A549 (cell line): ENCODE results near the gene SLC28A3. TPM values are rescaled to one million over a fixed set of nuclear protein-coding genes. Genes with fewer than 3 reads are reported as not detected.

Experiments
- ATAC-seq, 2 experiments: fragments of 200-7000 bp in 1 of 2; fragments of >200 bp in 1 of 2; cut with Nextera tagmentation in 1 of 2; cut with Tn5 transposase in 1 of 2; 3 replicates each; pipeline versions ENCODE4 v1.8.0 to v1.9.1; 2018 to 2020; ENCODE audit warnings: mild to moderate bottlenecking in 1 of 2, moderate library complexity in 1 of 2
- CTCF ChIA-PET: fragments of 300-600 bp; sonication (Branson Sonifier 250); formaldehyde crosslinking; extraction: SDS; loops from one replicate; lab custom pipeline; 2021; ENCODE audit warnings: antibody characterized with exemption, inconsistent platforms; lab: Yijun Ruan, JAX
- POLR2A ChIA-PET: fragments of 350-600 bp; formaldehyde crosslinking; extraction: SDS; loops from one replicate; lab custom pipeline; 2021; ENCODE audit warnings: antibody characterized with exemption, inconsistent platforms; lab: Yijun Ruan, JAX
- DNase-seq, 2 experiments: peaks; one replicate each; pipeline versions ENCODE4 v3.0.0 to v3.0.0-alpha.2; 2011 to 2016; ENCODE audit warnings: low read depth in 1 of 2, low spot score in 1 of 2
- FAIRE-seq: peaks from 2 replicates; lab custom pipeline; 2011; peaks lifted over from hg19 to GRCh38; lab: Jason Lieb, UNC
- H3K27ac ChIP-seq, 2 experiments: fragments of >200 bp; sonication (Bioruptor Twin); formaldehyde crosslinking; 3 replicates each; pipeline ENCODE4 v1.5.1; 2016 to 2017
- H3K4me1 ChIP-seq: fragments of >200 bp; sonication (Bioruptor Twin); formaldehyde crosslinking; 3 replicates; pipeline ENCODE4 v1.6.1; 2016
- H3K4me2 ChIP-seq: fragments of >200 bp; sonication (Bioruptor Twin); formaldehyde crosslinking; 3 replicates; pipeline ENCODE4 v1.6.1; 2016
- H3K4me3 ChIP-seq: fragments of >200 bp; sonication (Bioruptor Twin); formaldehyde crosslinking; 3 replicates; pipeline ENCODE4 v1.5.1; 2016
- H3K9me3 ChIP-seq: fragments of >200 bp; sonication (Bioruptor Twin); formaldehyde crosslinking; 3 replicates; pipeline ENCODE4 v1.6.1; 2016
- BHLHE40 ChIP-seq: IDR thresholded peaks from 2 replicates; pipeline ENCODE4 v1.6.1; 2012; ENCODE audit warnings: low read depth, low read length, inconsistent platforms
- CBX2 ChIP-seq: fragments of 200-600 bp; sonication (generic); IDR thresholded peaks from 2 replicates; pipeline ENCODE4 v1.6.1; 2016; ENCODE audit warnings: low read depth, mild to moderate bottlenecking, borderline replicate concordance
- CBX8 ChIP-seq: fragments of 200-600 bp; sonication (generic); IDR thresholded peaks from 2 replicates; pipeline ENCODE4 v1.6.1; 2016
- CEBPB ChIP-seq, 2 experiments: fragments of >200 bp in 1 of 2; sonication (Bioruptor Twin) in 1 of 2; formaldehyde crosslinking in 1 of 2; IDR thresholded peaks; 2 replicates each; pipeline ENCODE4 v1.6.1; 2012 to 2016
- CHD4 ChIP-seq: fragments of 200-600 bp; sonication (generic); IDR thresholded peaks from 2 replicates; pipeline ENCODE4 v1.6.1; 2016; ENCODE audit warnings: antibody characterized with exemption, mild to moderate bottlenecking, borderline replicate concordance
- EHF ChIP-seq: fragments of 250-450 bp; sonication (Bioruptor Pico); IDR thresholded peaks from 2 replicates; pipeline ENCODE4 v1.5.0; 2020; ENCODE audit warnings: mild to moderate bottlenecking
- EHMT2 ChIP-seq: fragments of 200-600 bp; sonication (generic); IDR thresholded peaks from 2 replicates; pipeline ENCODE4 v1.6.1; 2016; ENCODE audit warnings: antibody characterized with exemption, low read depth, mild to moderate bottlenecking, moderate library complexity
- EP300 ChIP-seq, 2 experiments: fragments of >200 bp; sonication (Bioruptor Twin); formaldehyde crosslinking; IDR thresholded peaks; 2 replicates in 1 of 2; 3 replicates in 1 of 2; pipeline ENCODE4 v1.6.1; 2016 to 2017
- GATA3 ChIP-seq: IDR thresholded peaks from 2 replicates; pipeline ENCODE4 v1.6.1; 2012; ENCODE audit warnings: borderline replicate concordance
- HOXB13 ChIP-seq: fragments of 250-450 bp; sonication (Bioruptor Pico); IDR thresholded peaks from 2 replicates; pipeline ENCODE4 v1.5.0; 2020; ENCODE audit warnings: low read depth, mild to moderate bottlenecking, moderate library complexity
- KDM5A ChIP-seq: fragments of 200-600 bp; sonication (generic); IDR thresholded peaks from 2 replicates; pipeline ENCODE4 v1.6.1; 2016; ENCODE audit warnings: antibody characterized with exemption, mild to moderate bottlenecking
- MAFK ChIP-seq: fragments of 450-650 bp; IDR thresholded peaks from 2 replicates; pipeline ENCODE4 v1.6.1; 2014; ENCODE audit not compliant: partially characterized antibody
- MAZ ChIP-seq: fragments of 150-350 bp; IDR thresholded peaks from 2 replicates; pipeline ENCODE4 v1.6.1; 2014; ENCODE audit warnings: antibody characterized with exemption, low read depth, low read length, borderline replicate concordance
- MYC ChIP-seq: IDR thresholded peaks from 2 replicates; pipeline ENCODE4 v1.6.1; 2012; ENCODE audit warnings: mild to moderate bottlenecking, inconsistent platforms, low read length, improper control_type of control experiment, borderline replicate concordance
- NFE2L2 ChIP-seq: fragments of 150-350 bp; conservative IDR thresholded peaks from 2 replicates; pipeline ENCODE4 v1.6.1; 2014; ENCODE audit warnings: low read length
- POLR2AphosphoS2 ChIP-seq: conservative IDR thresholded peaks from 2 replicates; pipeline ENCODE4 v1.6.1; 2012; ENCODE audit warnings: low read length, improper control_type of control experiment, inconsistent platforms
- RAD21 ChIP-seq, 2 experiments: fragments of >200 bp in 1 of 2; sonication (Bioruptor Twin) in 1 of 2; formaldehyde crosslinking in 1 of 2; IDR thresholded peaks in 1 of 2; conservative IDR thresholded peaks in 1 of 2; 2 replicates in 1 of 2; 3 replicates in 1 of 2; pipeline ENCODE4 v1.6.1; 2012 to 2018; ENCODE audit warnings: inconsistent platforms in 1 of 2
- RARB ChIP-seq: fragments of 250-450 bp; sonication (Bioruptor Pico); IDR thresholded peaks from 2 replicates; pipeline ENCODE4 v1.8.0; 2021; ENCODE audit warnings: mild to moderate bottlenecking, moderate library complexity
- RNF2 ChIP-seq: fragments of 200-600 bp; sonication (generic); IDR thresholded peaks from 2 replicates; pipeline ENCODE4 v1.6.1; 2016; ENCODE audit warnings: low read depth, mild to moderate bottlenecking, antibody characterized with exemption, moderate library complexity, borderline replicate concordance
- SMC3 ChIP-seq: fragments of >200 bp; sonication (Bioruptor Twin); formaldehyde crosslinking; IDR thresholded peaks from 3 replicates; pipeline ENCODE4 v1.6.1; 2018; ENCODE audit warnings: inconsistent platforms
- TFCP2L1 ChIP-seq: fragments of 250-450 bp; sonication (Bioruptor Pico); IDR thresholded peaks from 2 replicates; pipeline ENCODE4 v1.5.0; 2021; ENCODE audit warnings: mild to moderate bottlenecking
- TP53 ChIP-seq: fragments of 250-450 bp; sonication (Bioruptor Pico); IDR thresholded peaks from 2 replicates; pipeline ENCODE4 v1.5.0; 2021; ENCODE audit warnings: mild to moderate bottlenecking, moderate library complexity
- ZC3H11A ChIP-seq: fragments of 450-650 bp; IDR thresholded peaks from 2 replicates; pipeline ENCODE4 v1.6.1; 2014; ENCODE audit warnings: antibody characterized with exemption, mild to moderate bottlenecking
- ZSCAN20 ChIP-seq: fragments of 250-450 bp; sonication (Bioruptor Pico); IDR thresholded peaks from 2 replicates; pipeline ENCODE4 v1.8.0; 2022; ENCODE audit warnings: mild to moderate bottlenecking, moderate library complexity
- WGBS: methylation state at CpG from one replicate; pipeline ENCODE4 v1.1.6; 2017; ENCODE audit errors: missing lambda C conversion rate; 5-methylcytosine and 5-hydroxymethylcytosine counted together
- polyA plus RNA-seq, 4 experiments: library from polyadenylated mRNA; depleted of rRNA in 3 of 4; stranded (reverse); fragments of >200 nt; fragmentation: RNase III in 1 of 4; extraction: RNeasy Plus Mini Kit Qiagen cat#74134 plus additional on column Dnase treatment in 1 of 4; gene quantifications; 2 replicates in 3 of 4; 3 replicates in 1 of 4; pipeline ENCODE4 v1.2.3, GENCODE V29; 2011 to 2017
- TF ChIP-seq, protein P1 (sequence below): fragments of 250-450 bp; sonication (Bioruptor Pico); IDR thresholded peaks from 2 replicates; pipeline ENCODE4 v1.5.0; 2020; ENCODE audit warnings: low read depth, mild to moderate bottlenecking, moderate library complexity
- TF ChIP-seq, protein P2 (sequence below): fragments of >200 bp; sonication (Bioruptor Twin); formaldehyde crosslinking; IDR thresholded peaks from 3 replicates; pipeline ENCODE4 v1.5.1; 2016
- TF ChIP-seq, protein P3 (sequence below): fragments of >200 bp; sonication (Bioruptor Twin); formaldehyde crosslinking; IDR thresholded peaks from 3 replicates; pipeline ENCODE4 v1.6.1; 2016
- TF ChIP-seq, protein P4 (sequence below): IDR thresholded peaks from 2 replicates; pipeline ENCODE4 v1.6.1; 2012

SLC28A3 gene
- polyA plus RNA-seq, 2 of the 4 experiments (the other 2 are of a cell fraction) = not detected

DNA sequence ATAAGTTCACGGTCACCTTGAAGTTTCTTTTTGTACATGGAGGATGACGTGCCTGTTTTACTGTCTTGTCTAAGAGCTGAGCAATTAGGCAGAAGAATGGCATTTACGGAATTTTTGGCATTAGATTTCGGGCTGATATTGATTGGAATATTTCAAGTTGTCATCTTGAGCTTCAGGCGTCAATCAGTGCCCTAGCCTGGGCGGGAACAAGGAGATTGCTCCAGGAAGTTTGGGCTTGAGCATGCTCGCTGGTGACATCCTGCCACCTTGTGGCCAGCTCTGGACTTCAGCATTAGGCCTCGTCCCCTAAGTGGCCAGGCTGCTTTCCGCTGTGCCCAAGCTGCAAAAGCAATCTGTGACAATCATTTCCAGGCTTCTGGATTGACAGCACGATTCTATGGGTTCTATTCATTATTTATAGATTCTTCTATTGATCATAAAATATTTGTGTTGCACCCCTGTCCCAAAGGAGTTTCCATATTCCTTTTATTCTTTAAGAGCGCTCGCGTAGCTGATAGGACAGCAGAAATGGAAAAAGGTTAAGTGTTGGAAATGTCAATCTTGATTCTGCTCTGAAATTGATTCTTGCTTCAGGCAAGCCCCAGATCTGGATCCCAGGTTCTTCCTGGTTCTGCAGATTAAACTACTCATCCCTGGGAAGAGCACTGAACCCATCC, 79.3 kb downstream of the SLC28A3 start (continued):
- TF ChIP-seq RAD21 (conservative IDR thresholded peaks at IDR 0.05 in 1 of 2, IDR thresholded peaks at IDR 0.05 in 1 of 2) (peak; percentile 83 to 91), TFCP2L1 (CRISPR knock-in tag) (no peak), SMC3 (peak; percentile 82), CBX8 (no peak), BHLHE40 (no peak)
- TF ChIP-seq, protein P1, sequence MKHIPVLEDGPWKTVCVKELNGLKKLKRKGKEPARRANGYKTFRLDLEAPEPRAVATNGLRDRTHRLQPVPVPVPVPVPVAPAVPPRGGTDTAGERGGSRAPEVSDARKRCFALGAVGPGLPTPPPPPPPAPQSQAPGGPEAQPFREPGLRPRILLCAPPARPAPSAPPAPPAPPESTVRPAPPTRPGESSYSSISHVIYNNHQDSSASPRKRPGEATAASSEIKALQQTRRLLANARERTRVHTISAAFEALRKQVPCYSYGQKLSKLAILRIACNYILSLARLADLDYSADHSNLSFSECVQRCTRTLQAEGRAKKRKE (CRISPR knock-in tag) = no peak

DNA sequence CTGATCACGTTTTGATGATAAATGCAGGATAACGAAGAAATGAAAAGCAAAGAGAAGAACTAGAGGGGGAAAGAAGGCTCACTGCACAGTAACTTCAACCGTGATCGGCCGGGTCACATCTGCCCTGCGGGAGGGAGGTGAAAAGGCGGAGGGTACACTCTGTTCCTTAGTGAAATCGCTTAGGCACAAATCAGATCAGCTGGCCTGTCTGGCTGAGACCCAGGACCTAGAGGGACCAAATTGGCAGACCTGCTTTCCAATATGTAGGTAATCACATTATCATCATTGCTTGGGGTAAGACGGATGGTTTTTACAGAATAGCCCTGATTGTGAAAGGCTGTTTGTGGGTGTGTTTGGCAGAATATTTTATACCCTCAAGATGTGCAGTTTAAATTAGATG, 82.2 kb downstream of the SLC28A3 start:
- 69% methylated on average over 9 of the region's 9 CpGs for WGBS
- no peak for FAIRE-seq

DNA sequence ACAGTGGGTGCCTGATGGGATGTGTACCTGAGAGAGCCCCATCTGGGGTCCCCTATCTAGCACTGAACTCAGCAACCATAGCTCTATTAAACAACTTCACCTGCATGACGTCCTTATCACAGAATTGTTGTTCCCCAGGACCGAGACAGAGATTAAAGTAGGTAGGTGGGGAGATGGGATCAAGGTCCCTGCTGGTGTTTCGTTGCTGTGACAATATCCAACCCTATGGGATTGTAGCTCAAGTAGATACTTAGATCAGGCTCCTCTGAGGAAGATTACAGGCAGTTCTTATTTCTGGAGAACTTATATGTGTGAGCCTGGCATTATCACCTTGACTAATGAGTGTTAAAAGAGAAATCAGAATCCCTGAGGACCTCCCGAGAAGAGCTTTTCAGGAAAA, 84.9 kb downstream of the SLC28A3 start:
- ChIA-PET POLR2A (no interaction called here), CTCF (interaction anchor here (1.0 to 1.4 kb wide), 4 partner anchors 11 to 319 kb away, joined by 3 read pairs; no protein-coding TSS in a partner anchor)
- ATAC-seq = no peak

More for the DNA sequence above, 82.2 kb downstream of the SLC28A3 start:
- Histone ChIP-seq H3K4me1 (no peaks in the 10 kb centered on the region), H3K9me3 (no peaks in the 10 kb centered on the region), H3K27ac (no peak overlapping the region), H3K4me2 (no peak overlapping the region), H3K4me3 (no peak overlapping the region)
- POLR2A ChIA-PET = no interaction called here
- no peak for ATAC-seq
- no peak for DNase-seq
- TF ChIP-seq CBX8 = no peak
- TF ChIP-seq CBX2 = no peak
- TF ChIP-seq CHD4 = no peak
- no peak for TF ChIP-seq RARB
- TF ChIP-seq MAZ = no peak
- no peak for TF ChIP-seq EHF (CRISPR knock-in tag)
- TF ChIP-seq, all 56 proteins: peak for 0
- CTCF ChIA-PET = interaction anchor here (1.3 kb wide), 2 partner anchors 301 to 338 kb away, joined by 4 to 6 read pairs; partner anchors contain the start of gene KIF27

DNA sequence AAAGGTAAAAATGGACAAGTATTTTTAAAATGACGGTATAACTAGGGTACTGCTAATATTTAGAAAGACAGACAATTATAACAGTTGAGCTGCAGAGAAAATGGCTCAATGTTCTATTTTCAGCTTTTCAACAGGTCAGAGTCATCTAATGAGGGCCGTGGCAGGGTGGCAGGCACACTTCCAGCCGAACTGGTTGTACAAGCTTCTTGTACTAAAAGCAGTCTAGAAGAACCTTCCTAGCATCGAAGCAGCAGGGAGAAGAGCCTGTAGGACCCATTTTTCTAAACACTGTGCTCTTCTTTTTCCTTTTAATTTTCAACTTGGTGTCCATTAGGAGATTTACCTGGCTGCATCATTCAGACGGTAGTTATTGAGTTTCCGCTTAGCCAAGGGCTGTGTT, 85.6 kb downstream of the SLC28A3 start:
- WGBS = 55% methylated on average over 6 of the region's 6 CpGs
- Histone ChIP-seq H3K9me3 (no peaks in the 10 kb centered on the region), H3K4me3 (no peak overlapping the region), H3K27ac (no peak overlapping the region), H3K4me2 (no peak overlapping the region), H3K4me1 (no peaks in the 10 kb centered on the region)
- ATAC-seq (no peak), FAIRE-seq (no peak), DNase-seq (no peak)
- POLR2A ChIA-PET = no interaction called here
- CTCF ChIA-PET = interaction anchor here (0.7 to 1.0 kb wide), 2 partner anchors 13 to 326 kb away, joined by 3 to 5 read pairs; no protein-coding TSS in a partner anchor
- TF ChIP-seq, protein P2, sequence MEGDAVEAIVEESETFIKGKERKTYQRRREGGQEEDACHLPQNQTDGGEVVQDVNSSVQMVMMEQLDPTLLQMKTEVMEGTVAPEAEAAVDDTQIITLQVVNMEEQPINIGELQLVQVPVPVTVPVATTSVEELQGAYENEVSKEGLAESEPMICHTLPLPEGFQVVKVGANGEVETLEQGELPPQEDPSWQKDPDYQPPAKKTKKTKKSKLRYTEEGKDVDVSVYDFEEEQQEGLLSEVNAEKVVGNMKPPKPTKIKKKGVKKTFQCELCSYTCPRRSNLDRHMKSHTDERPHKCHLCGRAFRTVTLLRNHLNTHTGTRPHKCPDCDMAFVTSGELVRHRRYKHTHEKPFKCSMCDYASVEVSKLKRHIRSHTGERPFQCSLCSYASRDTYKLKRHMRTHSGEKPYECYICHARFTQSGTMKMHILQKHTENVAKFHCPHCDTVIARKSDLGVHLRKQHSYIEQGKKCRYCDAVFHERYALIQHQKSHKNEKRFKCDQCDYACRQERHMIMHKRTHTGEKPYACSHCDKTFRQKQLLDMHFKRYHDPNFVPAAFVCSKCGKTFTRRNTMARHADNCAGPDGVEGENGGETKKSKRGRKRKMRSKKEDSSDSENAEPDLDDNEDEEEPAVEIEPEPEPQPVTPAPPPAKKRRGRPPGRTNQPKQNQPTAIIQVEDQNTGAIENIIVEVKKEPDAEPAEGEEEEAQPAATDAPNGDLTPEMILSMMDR = no peak
- no peak for TF ChIP-seq POLR2AphosphoS2
- TF ChIP-seq GATA3 = no peak
- no peak for TF ChIP-seq RNF2
- no peak for TF ChIP-seq MYC
- no peak for TF ChIP-seq TP53 (CRISPR knock-in tag)
- TF ChIP-seq TFCP2L1 (CRISPR knock-in tag) = no peak
- TF ChIP-seq, protein P3, sequence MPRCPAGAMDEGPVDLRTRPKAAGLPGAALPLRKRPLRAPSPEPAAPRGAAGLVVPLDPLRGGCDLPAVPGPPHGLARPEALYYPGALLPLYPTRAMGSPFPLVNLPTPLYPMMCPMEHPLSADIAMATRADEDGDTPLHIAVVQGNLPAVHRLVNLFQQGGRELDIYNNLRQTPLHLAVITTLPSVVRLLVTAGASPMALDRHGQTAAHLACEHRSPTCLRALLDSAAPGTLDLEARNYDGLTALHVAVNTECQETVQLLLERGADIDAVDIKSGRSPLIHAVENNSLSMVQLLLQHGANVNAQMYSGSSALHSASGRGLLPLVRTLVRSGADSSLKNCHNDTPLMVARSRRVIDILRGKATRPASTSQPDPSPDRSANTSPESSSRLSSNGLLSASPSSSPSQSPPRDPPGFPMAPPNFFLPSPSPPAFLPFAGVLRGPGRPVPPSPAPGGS = no peak
- no peak for TF ChIP-seq RAD21 (conservative IDR thresholded peaks at IDR 0.05 in 1 of 2, IDR thresholded peaks at IDR 0.05 in 1 of 2)
- TF ChIP-seq ZC3H11A = no peak
- TF ChIP-seq, protein P1 (CRISPR knock-in tag) = no peak
- no peak for TF ChIP-seq MAFK
- TF ChIP-seq KDM5A = no peak
- no peak for TF ChIP-seq MAZ
- no peak for TF ChIP-seq EP300 (IDR thresholded peaks at IDR 0.05)
- no peak for TF ChIP-seq SMC3

More for the DNA sequence above, 84.9 kb downstream of the SLC28A3 start:
- Histone ChIP-seq H3K4me2 (no peak overlapping the region), H3K9me3 (no peaks in the 10 kb centered on the region), H3K4me3 (no peak overlapping the region), H3K4me1 (no peaks in the 10 kb centered on the region), H3K27ac (no peak overlapping the region)
- TF ChIP-seq TP53 (CRISPR knock-in tag) = no peak
- no peak for TF ChIP-seq POLR2AphosphoS2
- TF ChIP-seq, protein P4, sequence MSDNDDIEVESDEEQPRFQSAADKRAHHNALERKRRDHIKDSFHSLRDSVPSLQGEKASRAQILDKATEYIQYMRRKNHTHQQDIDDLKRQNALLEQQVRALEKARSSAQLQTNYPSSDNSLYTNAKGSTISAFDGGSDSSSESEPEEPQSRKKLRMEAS = no peak
- no peak for TF ChIP-seq GATA3
- TF ChIP-seq NFE2L2 = no peak
- no peak for TF ChIP-seq ZSCAN20 (CRISPR knock-in tag)
- no peak for TF ChIP-seq CBX2
- no peak for TF ChIP-seq EHMT2
- TF ChIP-seq CEBPB (IDR thresholded peaks at IDR 0.05) = no peak
- TF ChIP-seq MAFK = no peak
- no peak for TF ChIP-seq RARB
- TF ChIP-seq HOXB13 (CRISPR knock-in tag) = no peak
- WGBS = 14% methylated on average over 4 of the region's 4 CpGs
- DNase-seq = no peak
- no peak for FAIRE-seq
